Duodenal mucosa (tissue), 2 donors: ENCODE data around the gene DNAJB1.

Experiments
- H3K27ac ChIP-seq: one replicate; pipeline ENCODE4 v1.7.0; 2013; ENCODE audit warnings: low read depth, low read length
- H3K27me3 ChIP-seq, 2 donors: one replicate each; pipeline ENCODE4 v1.7.0; 2013; ENCODE audit warnings: low read length in 2 of 2, control low read depth in 1 of 2; ENCODE audit not compliant: insufficient read depth in 2 of 2, control insufficient read depth in 1 of 2
- H3K36me3 ChIP-seq, 2 donors: one replicate each; pipeline ENCODE4 v1.7.0; 2013; ENCODE audit warnings: low read length in 2 of 2, control low read depth in 1 of 2; ENCODE audit not compliant: insufficient read depth in 2 of 2, control insufficient read depth in 1 of 2
- H3K4me1 ChIP-seq, 2 donors: one replicate each; pipeline ENCODE4 v1.7.0; 2013; ENCODE audit warnings: low read length in 2 of 2, control low read depth in 1 of 2; ENCODE audit not compliant: insufficient read depth in 2 of 2, control insufficient read depth in 1 of 2
- H3K4me3 ChIP-seq, 2 donors: one replicate each; pipeline ENCODE4 v1.7.0; 2013; ENCODE audit warnings: low read length in 2 of 2, low read depth in 1 of 2
- H3K9ac ChIP-seq, 2 donors: one replicate each; pipeline ENCODE4 v1.7.0; 2013; ENCODE audit warnings: low read length in 2 of 2, low read depth in 1 of 2
- H3K9me3 ChIP-seq, 2 donors: one replicate each; pipeline ENCODE4 v1.7.0; 2013; ENCODE audit warnings: low read length in 2 of 2, control low read depth in 1 of 2; ENCODE audit not compliant: control insufficient read depth in 1 of 2

Gene DNAJB1

DNA sequence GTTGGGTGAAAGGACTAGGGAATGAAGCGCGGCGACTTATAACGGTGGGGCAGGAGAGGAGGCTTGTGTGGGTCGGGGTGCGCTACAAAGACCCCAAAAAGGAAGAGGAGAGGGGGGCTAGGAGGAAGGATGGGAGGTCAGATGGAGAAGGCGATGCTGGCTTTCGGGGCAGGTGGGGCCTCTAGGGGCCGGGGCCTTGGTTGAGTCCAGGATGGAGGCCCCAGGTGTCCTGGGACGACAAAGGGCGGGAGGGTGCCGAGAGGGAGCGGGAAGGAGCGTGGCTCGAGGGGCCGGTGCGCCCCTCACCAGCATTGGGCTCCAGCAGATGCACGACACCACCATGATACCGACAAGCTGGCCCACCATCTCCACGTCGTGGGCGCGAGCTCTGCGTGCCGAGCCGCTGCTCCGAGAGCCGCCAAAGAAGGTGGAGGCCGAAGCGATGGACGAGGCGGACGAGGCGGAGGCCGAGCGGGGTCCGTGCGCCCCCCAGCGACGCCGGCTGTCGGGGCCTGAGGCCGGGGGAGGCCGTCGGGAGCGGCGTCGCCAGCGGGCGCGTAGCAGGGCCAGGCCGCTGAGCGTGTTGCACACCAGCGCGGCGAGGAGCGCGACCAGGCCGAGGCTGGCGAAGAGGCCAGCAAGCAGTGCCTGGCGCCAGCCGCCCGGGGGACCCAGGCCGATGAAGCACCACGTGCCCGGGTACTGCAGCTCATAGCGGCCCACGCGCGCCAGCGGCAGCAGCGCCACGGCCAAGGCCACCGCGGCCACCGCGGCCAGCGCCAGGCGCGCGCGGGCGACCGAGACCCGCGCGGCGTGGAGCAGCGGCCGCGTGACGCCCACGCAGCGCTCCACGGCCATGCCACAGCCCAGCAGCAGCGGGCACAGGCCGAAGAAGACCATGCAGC lies 44.9 kb downstream of the DNAJB1 start:
- Histone ChIP-seq H3K4me1 (peaks cover 6 to 12% of the 10 kb centered on the region in 2 donors), H3K4me3 (no peak overlapping the region), H3K9ac (no peak overlapping the region), H3K27ac (no peak overlapping the region), H3K36me3 (peaks cover 0 to 5% of the 10 kb centered on the region in 2 donors), H3K9me3 (no peaks in the 10 kb centered on the region), H3K27me3 (peaks cover 15 to 18% of the 10 kb centered on the region in 2 donors)

DNA sequence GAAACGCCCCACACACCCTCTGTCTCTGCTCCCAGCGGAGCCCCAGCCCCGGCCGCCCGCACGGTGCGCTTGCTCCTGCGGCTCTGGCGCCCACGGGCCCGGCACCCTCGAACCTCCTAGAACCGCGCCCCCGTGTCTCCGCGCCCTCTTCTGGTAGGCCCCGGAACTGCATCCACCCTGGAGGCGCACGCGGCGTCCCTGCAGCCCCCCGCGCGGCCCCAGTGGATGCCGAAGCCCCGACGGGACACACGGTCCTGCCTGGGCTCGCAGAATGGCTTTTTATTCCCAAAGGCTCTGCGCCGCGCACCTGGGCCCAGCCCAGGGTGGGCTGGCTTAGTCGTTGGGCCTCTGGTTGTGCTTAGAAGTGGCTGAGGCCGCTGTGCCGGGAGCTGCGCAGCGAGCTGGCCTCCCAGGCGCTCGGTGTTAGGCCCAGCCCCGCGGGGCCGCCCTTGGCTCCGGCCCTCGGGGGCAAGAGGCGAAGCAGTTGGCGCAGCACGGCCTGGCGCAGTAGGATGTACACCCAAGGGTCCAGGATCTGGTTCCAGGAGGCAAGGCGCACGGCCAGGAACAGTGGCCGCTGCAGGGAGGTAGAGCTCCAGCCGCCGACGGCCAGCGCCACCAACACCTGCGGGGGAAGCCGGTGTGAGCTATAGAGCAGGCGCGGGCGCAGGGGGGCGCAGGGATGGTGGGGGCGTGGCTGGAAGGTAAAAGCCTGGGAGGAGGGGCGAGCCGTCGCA lies 45.8 kb downstream of the DNAJB1 start:
- H3K27ac ChIP-seq = no peak overlapping the region
- H3K9ac ChIP-seq = no peak overlapping the region
- no peaks in the 10 kb centered on the region for H3K9me3 ChIP-seq
- peaks cover 15 to 18% of the 10 kb centered on the region in 2 donors for H3K27me3 ChIP-seq
- peaks cover 5 to 12% of the 10 kb centered on the region in 2 donors for H3K4me1 ChIP-seq
- peak overlapping the region in 1 of 2 donors; percentile 32 for H3K4me3 ChIP-seq
- H3K36me3 ChIP-seq = peaks cover 0 to 9% of the 10 kb centered on the region in 2 donors

DNA sequence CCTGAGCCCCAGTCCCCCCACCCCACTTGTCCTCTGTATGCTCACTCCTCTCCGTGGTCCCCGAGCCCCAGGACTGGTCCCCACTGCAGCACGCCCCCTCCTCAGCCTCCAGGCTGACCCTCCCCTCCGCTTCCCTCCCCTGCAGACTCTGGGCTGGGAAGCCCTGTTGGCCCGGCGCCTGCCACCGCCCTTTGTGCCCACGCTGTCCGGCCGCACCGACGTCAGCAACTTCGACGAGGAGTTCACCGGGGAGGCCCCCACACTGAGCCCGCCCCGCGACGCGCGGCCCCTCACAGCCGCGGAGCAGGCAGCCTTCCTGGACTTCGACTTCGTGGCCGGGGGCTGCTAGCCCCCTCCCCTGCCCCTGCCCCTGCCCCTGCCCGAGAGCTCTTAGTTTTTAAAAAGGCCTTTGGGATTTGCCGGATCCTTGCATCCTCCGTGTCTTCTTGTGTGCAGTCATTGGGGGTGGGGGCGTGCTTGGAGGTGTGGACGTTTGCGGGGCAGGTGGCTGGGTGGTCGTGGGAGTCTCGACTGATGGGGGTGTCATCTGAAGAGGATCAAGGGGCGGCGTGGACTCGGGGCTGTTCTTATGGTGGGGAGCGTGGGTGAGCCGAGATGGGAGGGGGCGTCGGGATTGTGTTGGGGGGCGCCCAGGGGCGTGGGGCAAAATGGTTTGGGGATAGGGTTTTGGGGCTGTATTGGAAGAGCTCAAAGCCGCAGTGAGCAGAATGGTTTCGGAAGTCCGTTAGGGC lies 46.6 kb downstream of the DNAJB1 start:
- Histone ChIP-seq H3K27me3 (peaks cover 15 to 18% of the 10 kb centered on the region in 2 donors), H3K27ac (no peak overlapping the region), H3K4me1 (peaks cover 3 to 12% of the 10 kb centered on the region in 2 donors), H3K4me3 (no peak overlapping the region), H3K9ac (no peak overlapping the region), H3K9me3 (no peaks in the 10 kb centered on the region), H3K36me3 (peaks cover 0 to 9% of the 10 kb centered on the region in 2 donors)

DNA sequence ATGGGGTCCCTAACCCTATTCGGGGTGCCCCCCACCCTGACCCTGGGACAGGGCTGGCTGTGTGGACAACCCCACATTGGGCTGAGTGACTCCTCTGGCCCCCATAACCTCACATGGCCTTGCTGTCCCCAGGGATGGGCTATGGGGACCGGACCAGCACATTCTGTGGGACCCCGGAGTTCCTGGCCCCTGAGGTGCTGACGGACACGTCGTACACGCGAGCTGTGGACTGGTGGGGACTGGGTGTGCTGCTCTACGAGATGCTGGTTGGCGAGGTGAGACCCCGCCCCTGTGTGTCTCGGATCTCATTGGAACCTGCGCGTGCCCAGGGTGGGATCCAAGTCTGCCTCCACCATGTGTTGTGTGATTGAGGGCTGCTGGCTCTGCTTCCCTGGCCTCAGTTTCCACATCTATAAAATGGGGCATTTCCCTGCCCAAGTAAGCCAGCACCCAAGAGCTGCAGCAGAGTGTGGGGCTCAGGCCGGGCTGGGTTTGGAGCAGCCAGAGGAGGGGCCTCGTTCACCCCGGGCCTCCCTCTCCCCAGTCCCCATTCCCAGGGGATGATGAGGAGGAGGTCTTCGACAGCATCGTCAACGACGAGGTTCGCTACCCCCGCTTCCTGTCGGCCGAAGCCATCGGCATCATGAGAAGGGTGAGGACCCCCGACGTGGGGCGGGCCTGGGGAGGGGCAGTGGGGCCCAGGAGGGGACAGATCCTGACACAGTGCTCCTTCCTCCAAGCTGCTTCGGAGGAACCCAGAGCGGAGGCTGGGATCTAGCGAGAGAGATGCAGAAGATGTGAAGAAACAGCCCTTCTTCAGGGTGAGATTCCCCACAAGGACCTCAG lies 47.9 kb downstream of the DNAJB1 start:
- peaks cover 0 to 9% of the 10 kb centered on the region in 2 donors for H3K36me3 ChIP-seq
- H3K9ac ChIP-seq = no peak overlapping the region
- no peak overlapping the region for H3K27ac ChIP-seq
- H3K9me3 ChIP-seq = no peaks in the 10 kb centered on the region
- H3K27me3 ChIP-seq = peaks cover 15 to 18% of the 10 kb centered on the region in 2 donors
- peaks cover 3 to 11% of the 10 kb centered on the region in 2 donors for H3K4me1 ChIP-seq
- no peak overlapping the region for H3K4me3 ChIP-seq

DNA sequence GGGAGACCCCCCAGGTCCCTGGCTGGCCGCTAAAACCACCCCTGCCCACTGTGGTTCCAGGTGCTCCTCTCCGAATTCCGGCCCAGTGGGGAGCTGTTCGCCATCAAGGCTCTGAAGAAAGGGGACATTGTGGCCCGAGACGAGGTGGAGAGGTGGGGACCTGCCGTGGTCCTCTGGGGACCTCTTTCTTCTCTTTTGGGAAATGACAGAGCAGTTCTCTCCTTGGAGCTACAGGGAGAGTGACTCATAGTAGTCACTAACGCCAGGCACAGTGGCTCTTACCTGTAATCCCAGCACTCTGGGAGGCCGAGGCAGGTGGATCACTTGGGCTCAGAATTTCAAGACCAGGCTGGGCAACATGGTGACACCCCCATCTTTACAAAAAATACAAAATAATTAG lies 50.4 kb downstream of the DNAJB1 start:
- peaks cover 0 to 16% of the 10 kb centered on the region in 2 donors for H3K36me3 ChIP-seq
- H3K27me3 ChIP-seq = peaks cover 0 to 2% of the 10 kb centered on the region in 2 donors
- no peak overlapping the region for H3K4me3 ChIP-seq
- peaks cover 3 to 4% of the 10 kb centered on the region in 2 donors for H3K4me1 ChIP-seq
- H3K27ac ChIP-seq = no peak overlapping the region
- no peaks in the 10 kb centered on the region for H3K9me3 ChIP-seq
- H3K9ac ChIP-seq = no peak overlapping the region

DNA sequence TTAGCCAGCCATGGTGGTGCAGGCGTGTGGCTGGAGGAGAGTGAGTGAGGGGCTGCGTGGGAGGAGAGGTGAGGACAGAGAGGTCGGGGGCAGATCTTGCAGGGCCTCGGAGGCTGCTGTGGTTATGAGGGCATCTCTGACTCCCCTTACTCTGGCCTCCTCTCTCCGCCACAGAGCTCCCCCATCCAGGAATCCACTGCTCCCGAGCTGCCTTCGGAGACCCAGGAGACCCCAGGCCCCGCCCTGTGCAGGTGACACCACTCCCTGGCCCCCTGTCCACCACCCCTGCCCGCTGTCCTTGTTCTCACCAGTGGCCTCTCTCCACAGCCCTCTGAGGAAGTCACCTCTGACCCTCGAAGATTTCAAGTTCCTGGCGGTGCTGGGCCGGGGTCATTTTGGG lies 50.8 kb downstream of the DNAJB1 start:
- H3K9ac ChIP-seq = no peak overlapping the region
- H3K9me3 ChIP-seq = no peaks in the 10 kb centered on the region
- H3K27ac ChIP-seq = no peak overlapping the region
- no peak overlapping the region for H3K4me3 ChIP-seq
- H3K4me1 ChIP-seq = peaks cover 2% of the 10 kb centered on the region in 2 donors
- H3K36me3 ChIP-seq = peaks cover 0 to 16% of the 10 kb centered on the region in 2 donors
- H3K27me3 ChIP-seq = no peaks in the 10 kb centered on the region
